Nephron (organoid): ENCODE data around the gene COL1A1.

ENCODE experiments used
- H3K27ac Mint-ChIP-seq, 3 experiments: 2 replicates each; pipeline ENCODE4 v1.8.0; 2020; ENCODE audit warnings: mixed read lengths in 3 of 3, mild to moderate bottlenecking in 2 of 3, moderate library complexity in 1 of 3
- H3K27me3 Mint-ChIP-seq: 2 replicates; pipeline ENCODE4 v1.8.0; 2021; ENCODE audit warnings: low read depth, mild to moderate bottlenecking, moderate library complexity, mixed read lengths
- H3K36me3 Mint-ChIP-seq: 2 replicates; pipeline ENCODE4 v1.8.0; 2020; ENCODE audit warnings: low read depth, mixed read lengths
- H3K4me1 Mint-ChIP-seq: 2 replicates; pipeline ENCODE4 v1.8.0; 2020; ENCODE audit warnings: mixed read lengths
- H3K4me3 Mint-ChIP-seq, 3 experiments: 2 replicates each; pipeline ENCODE4 v1.8.0; 2020; ENCODE audit warnings: mild to moderate bottlenecking in 3 of 3, mixed read lengths in 3 of 3, moderate library complexity in 2 of 3
- H3K9me3 Mint-ChIP-seq: 2 replicates; pipeline ENCODE4 v1.8.0; 2020; ENCODE audit warnings: mixed read lengths
- CTCF ChIP-seq, 3 experiments: fragments of 200-600 bp; sonication (generic); IDR thresholded peaks; one replicate each; pipeline ENCODE4 v1.5.0; 2021; ENCODE audit warnings: antibody characterized with exemption in 3 of 3; ENCODE audit not compliant: unreplicated experiment in 3 of 3

COL1A1 gene

GRCh38 chr17:50184611-50185398, 16.6 kb downstream of the COL1A1 start:
- H3K27ac Mint-ChIP-seq, result peak overlapping the region; percentile 65 to 98 (median 86)
- H3K36me3 Mint-ChIP-seq, result peaks cover 35% of the 10 kb centered on the region
- peaks cover 14% of the 10 kb centered on the region for H3K27me3 Mint-ChIP-seq
- TF ChIP-seq CTCF (IDR thresholded peaks at IDR 0.05; ENCODE audit: unreplicated experiment in 3 of 3), result no peak
- no peaks in the 10 kb centered on the region for H3K9me3 Mint-ChIP-seq
- H3K4me3 Mint-ChIP-seq, result peak overlapping the region in 1 of 3 experiments; percentile 43
- peaks cover 76% of the 10 kb centered on the region for H3K4me1 Mint-ChIP-seq

GRCh38 chr17:50184064-50184463, 17.4 kb downstream of the COL1A1 start:
- H3K27me3 Mint-ChIP-seq, result peaks cover 14% of the 10 kb centered on the region
- peak in 2 of 3 experiments; percentile 15 to 20 for TF ChIP-seq CTCF (IDR thresholded peaks at IDR 0.05; ENCODE audit: unreplicated experiment in 3 of 3)
- peaks cover 74% of the 10 kb centered on the region for H3K4me1 Mint-ChIP-seq
- H3K36me3 Mint-ChIP-seq, result peaks cover 31% of the 10 kb centered on the region
- H3K9me3 Mint-ChIP-seq, result no peaks in the 10 kb centered on the region
- H3K4me3 Mint-ChIP-seq, result peak overlapping the region in 1 of 3 experiments; percentile 15
- H3K27ac Mint-ChIP-seq, result peak overlapping the region; percentile 86 to 87 (median 86)

- H3K9me3 Mint-ChIP-seq, result no peaks in the 10 kb centered on the region
- peak overlapping the region in 1 of 3 experiments; percentile 3 for H3K4me3 Mint-ChIP-seq
- H3K27ac Mint-ChIP-seq, result peak overlapping the region; percentile 86 to 87 (median 86)
- TF ChIP-seq CTCF (IDR thresholded peaks at IDR 0.05; ENCODE audit: unreplicated experiment in 3 of 3), result no peak
- peaks cover 74% of the 10 kb centered on the region for H3K4me1 Mint-ChIP-seq
- peaks cover 14% of the 10 kb centered on the region for H3K27me3 Mint-ChIP-seq
- peaks cover 25% of the 10 kb centered on the region for H3K36me3 Mint-ChIP-seq
These were observed 17.9 kb downstream of the COL1A1 start for GRCh38 chr17:50183421-50183994.

GRCh38 chr17:50182783-50183420, 18.5 kb downstream of the COL1A1 start:
- H3K27me3 Mint-ChIP-seq, result peaks cover 14% of the 10 kb centered on the region
- peaks cover 75% of the 10 kb centered on the region for H3K4me1 Mint-ChIP-seq
- no peak for TF ChIP-seq CTCF (IDR thresholded peaks at IDR 0.05; ENCODE audit: unreplicated experiment in 3 of 3)
- peaks cover 22% of the 10 kb centered on the region for H3K36me3 Mint-ChIP-seq
- no peak overlapping the region for H3K4me3 Mint-ChIP-seq
- H3K9me3 Mint-ChIP-seq, result no peaks in the 10 kb centered on the region
- H3K27ac Mint-ChIP-seq, result peak overlapping the region; percentile 15 to 87 (median 86)

- no peak overlapping the region for H3K4me3 Mint-ChIP-seq
These were observed 19.6 kb downstream of the COL1A1 start for GRCh38 chr17:50181591-50182560.

More at GRCh38 chr17:50181591-50182560, 19.6 kb downstream of the COL1A1 start:
- no peak for TF ChIP-seq CTCF (IDR thresholded peaks at IDR 0.05; ENCODE audit: unreplicated experiment in 3 of 3)
- Mint-ChIP-seq H3K9me3 (no peaks in the 10 kb centered on the region), H3K27me3 (peaks cover 14% of the 10 kb centered on the region), H3K4me1 (peaks cover 80% of the 10 kb centered on the region), H3K27ac (peak overlapping the region; percentile 56 to 87 (median 86)), H3K36me3 (peaks cover 19% of the 10 kb centered on the region)
